SW 1271 (cell line): Measurements from ENCODE around the gene OR4C13.
"Not testable (repeated sequence)": the region's sequence is repeated elsewhere in the genome, so short reads cannot be mapped to it uniquely, and the experiment has no call there.

Experiments
- DNase-seq, 2 experiments: peaks; one replicate each; lab custom pipeline; 2025; lab: John Stamatoyannopoulos, UW

OR4C13 gene

DNA sequence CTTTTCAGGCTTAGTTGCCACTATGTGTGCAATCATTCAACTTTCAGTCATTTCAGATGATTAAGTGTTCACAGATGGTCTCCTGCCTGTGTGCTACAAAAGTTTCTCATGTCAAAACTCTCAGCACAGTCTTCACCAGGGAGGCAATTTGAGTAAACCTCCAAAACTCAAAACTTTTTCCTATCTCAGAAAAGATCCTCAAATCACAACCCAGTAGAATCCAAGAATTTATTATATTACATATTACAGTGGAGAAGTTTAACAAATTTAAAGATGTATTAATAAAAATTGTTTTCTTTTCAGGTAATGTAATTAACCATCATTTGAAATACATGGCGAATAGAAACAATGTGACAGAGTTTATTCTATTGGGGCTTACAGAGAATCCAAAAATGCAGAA, at the start of gene OR4C13:
Gene OR4C13 (plus strand): TSS at position 301 of the 400 bp plus-strand sequence. CDS start 32 bp downstream, at position 333.
- no peak for DNase-seq

DNA sequence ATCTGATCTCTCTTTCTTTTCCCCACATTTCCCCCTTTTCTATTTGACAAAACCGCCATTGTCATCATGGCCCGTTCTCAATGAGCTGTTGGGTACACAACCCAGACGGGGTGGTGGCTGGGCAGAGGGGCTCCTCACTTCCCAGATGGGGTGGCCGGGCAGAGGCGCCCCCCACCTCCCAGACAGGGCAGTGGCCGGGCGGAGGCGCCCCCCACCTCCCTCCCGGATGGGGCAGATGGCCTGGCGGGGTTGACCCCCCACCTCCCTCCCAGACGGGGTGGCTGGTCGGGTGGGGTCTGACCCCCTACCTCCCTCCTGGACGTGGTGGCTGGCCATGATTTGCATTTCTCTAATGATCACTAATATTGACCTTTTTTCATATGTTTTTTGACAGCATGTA, 40.7 kb upstream of the OR4C13 start:
- not testable (repeated sequence) for DNase-seq

DNA sequence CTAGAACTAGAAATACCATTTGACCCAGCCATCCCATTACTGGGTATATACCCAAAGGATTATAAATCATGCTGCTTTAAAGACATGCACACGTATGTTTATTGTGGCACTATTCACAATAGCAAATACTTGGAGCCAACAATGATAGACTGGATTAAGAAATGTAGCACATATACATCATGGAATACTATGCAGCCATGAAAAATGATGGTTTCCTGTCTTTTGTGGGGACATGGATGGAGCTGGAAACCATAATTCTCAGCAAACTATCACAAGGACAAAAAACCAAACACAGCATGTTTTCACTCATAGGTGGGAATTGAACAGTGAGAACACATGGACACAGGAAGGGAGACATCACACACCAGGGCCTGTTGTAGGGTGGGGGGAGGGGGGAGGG, 3.5 kb upstream of the OR4C13 start:
- DNase-seq = not testable (repeated sequence)

DNA sequence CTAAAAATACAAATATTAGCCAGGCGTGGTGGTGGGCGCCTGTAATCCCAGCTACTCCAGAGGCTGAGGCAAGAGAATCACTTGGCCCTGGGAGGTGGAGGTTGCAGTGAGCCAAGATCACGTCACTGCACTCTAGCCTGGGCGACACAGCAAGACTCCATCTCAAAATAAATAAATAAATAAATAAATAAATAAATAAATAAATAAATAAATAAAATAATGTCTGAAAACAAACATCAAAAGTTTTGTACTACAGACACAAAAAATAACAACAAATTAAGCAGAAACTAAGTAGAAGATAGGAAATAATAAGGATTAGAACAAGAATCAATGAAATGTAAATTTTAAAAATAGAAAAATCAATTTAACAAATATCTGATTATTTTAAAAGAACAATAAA, 21.2 kb downstream of the OR4C13 start:
- DNase-seq = not testable (repeated sequence)

DNA sequence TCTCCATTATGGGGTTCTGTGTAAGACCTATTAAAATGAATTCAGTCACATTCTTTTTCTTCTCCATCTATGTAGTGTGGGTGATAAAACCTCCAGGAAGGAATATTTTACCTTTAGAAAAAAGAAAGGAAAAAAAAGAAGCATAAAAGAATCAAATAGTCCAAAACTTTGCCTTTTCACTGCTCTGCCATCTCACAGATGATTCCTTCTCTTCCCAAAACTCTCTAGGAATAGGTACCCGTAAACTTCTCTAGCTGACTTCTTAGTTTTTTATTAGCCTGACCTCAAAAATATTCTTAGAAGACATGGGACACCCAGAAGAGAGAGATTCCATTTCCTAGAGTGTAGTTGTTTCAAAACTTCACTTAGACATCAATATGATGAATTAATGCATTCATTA, 30.2 kb downstream of the OR4C13 start, which contains the start of gene OR4C12:
Gene OR4C12 (minus strand): TSS at position 101 of the 400 bp plus-strand sequence. CDS start 34 bp downstream, at position 67.
- DNase-seq = not testable (repeated sequence)

DNA sequence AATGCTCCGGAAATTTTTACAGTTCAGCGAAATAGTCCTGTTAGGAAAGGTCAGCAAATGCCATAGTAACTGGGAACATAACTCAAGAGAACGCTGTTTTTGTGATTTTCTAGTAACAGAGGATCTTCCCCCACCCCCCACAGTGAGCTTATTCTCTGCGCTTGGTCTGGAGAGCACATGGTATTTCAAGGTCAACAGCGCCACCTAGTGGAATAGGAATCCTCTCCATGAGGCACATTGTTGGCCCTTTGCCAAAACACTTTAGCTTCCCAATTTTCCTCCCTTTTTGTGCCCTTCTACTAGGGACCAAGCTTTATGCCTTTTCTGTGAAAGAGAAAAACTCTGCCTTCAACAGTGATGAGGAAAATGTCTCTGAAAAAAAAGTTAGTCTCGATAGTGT, 43.4 kb downstream of the OR4C13 start:
- peak; percentile 53 to 79 for DNase-seq
